Esophagus (tissue), 2 donors: ENCODE results near the gene PPP2R3A. TPM values are rescaled to one million over a fixed set of nuclear protein-coding genes. Genes with fewer than 3 reads are reported as not detected.
"Not testable (repeated sequence)": the region's sequence is repeated elsewhere in the genome, so short reads cannot be mapped to it uniquely, and the experiment has no call there.

Source experiments
- H3K27ac ChIP-seq, 2 donors: one replicate each; pipeline ENCODE4 v1.5.1; 2013; ENCODE audit warnings: low read depth in 2 of 2, mild to moderate bottlenecking in 2 of 2, inconsistent platforms in 1 of 2, low read length in 1 of 2, moderate library complexity in 1 of 2
- H3K27me3 ChIP-seq, 2 donors: one replicate each; pipeline ENCODE4 v1.6.1; 2013; ENCODE audit warnings: low read length in 2 of 2, control low read depth in 1 of 2, mild to moderate bottlenecking in 1 of 2; ENCODE audit not compliant: insufficient read depth in 2 of 2, control insufficient read depth in 1 of 2
- H3K36me3 ChIP-seq, 2 donors: one replicate each; pipeline ENCODE4 v1.6.1; 2013; ENCODE audit warnings: low read length in 1 of 2; ENCODE audit not compliant: control insufficient read depth in 2 of 2, insufficient read depth in 2 of 2
- H3K4me1 ChIP-seq, 2 donors: one replicate each; pipeline ENCODE4 v1.6.1; 2013; ENCODE audit warnings: low read length in 1 of 2; ENCODE audit not compliant: control insufficient read depth in 2 of 2, insufficient read depth in 2 of 2
- H3K4me3 ChIP-seq, 2 donors: one replicate each; pipeline ENCODE4 v1.5.1; 2013; ENCODE audit warnings: low read length in 2 of 2, mild to moderate bottlenecking in 2 of 2, low read depth in 1 of 2, moderate library complexity in 1 of 2
- H3K9me3 ChIP-seq, 2 donors: one replicate each; pipeline ENCODE4 v1.6.1; 2013; ENCODE audit warnings: mild to moderate bottlenecking in 2 of 2, low read depth in 1 of 2, low read length in 1 of 2, moderate library complexity in 1 of 2; ENCODE audit not compliant: control insufficient read depth in 2 of 2, insufficient read depth in 1 of 2
- WGBS, 2 donors: extraction: QIAGEN DNeasy Blood & Tissue Kit; methylation state at CpG; one replicate each; pipeline ENCODE4 v1.1.7; 2013; 5-methylcytosine and 5-hydroxymethylcytosine counted together
- polyA plus RNA-seq, 2 donors: library from polyadenylated mRNA; stranded (reverse); fragments of 200-250 nt; gene quantifications; one replicate each; pipeline ENCODE4 v1.2.3, GENCODE V29; 2013
- donor health status: healthy with polysubstance abuse.
- donor health status: Bipolar disorder and iron deficiency.

The PPP2R3A gene
- polyA plus RNA-seq, 2 donors, result 2.1 to 3.5 TPM

- H3K4me3 ChIP-seq, result no peak overlapping the region
- 92 to 98% methylated on average over 1 of the region's 1 CpG for WGBS, 2 donors
- no peaks in the 10 kb centered on the region for H3K27me3 ChIP-seq
- H3K4me1 ChIP-seq, result no peaks in the 10 kb centered on the region
- peaks cover 0 to 2% of the 10 kb centered on the region in 2 donors for H3K36me3 ChIP-seq
- H3K27ac ChIP-seq, result no peak overlapping the region
- no peaks in the 10 kb centered on the region for H3K9me3 ChIP-seq
Measured at GRCh38 chr3:136074546-136075170, 109.1 kb downstream of the PPP2R3A start.

- Histone ChIP-seq H3K9me3 (no peaks in the 10 kb centered on the region), H3K4me1 (no peaks in the 10 kb centered on the region), H3K4me3 (no peak overlapping the region), H3K27me3 (no peaks in the 10 kb centered on the region), H3K27ac (no peak overlapping the region), H3K36me3 (peaks cover 0 to 2% of the 10 kb centered on the region in 2 donors)
- 95 to 96% methylated on average over 1 of the region's 1 CpG for WGBS, 2 donors
Measured at GRCh38 chr3:136075218-136075808, 109.8 kb downstream of the PPP2R3A start.

- 61 to 62% methylated on average over 3 of the region's 3 CpGs for WGBS, 2 donors
- peaks cover 0 to 2% of the 10 kb centered on the region in 2 donors for H3K36me3 ChIP-seq
- no peak overlapping the region for H3K4me3 ChIP-seq
- H3K27me3 ChIP-seq, result no peaks in the 10 kb centered on the region
- H3K4me1 ChIP-seq, result no peaks in the 10 kb centered on the region
- H3K27ac ChIP-seq, result no peak overlapping the region
- no peaks in the 10 kb centered on the region for H3K9me3 ChIP-seq
Measured at GRCh38 chr3:136075811-136076210, 110.3 kb downstream of the PPP2R3A start.

GRCh38 chr3:136078421-136079364 lies 113.2 kb downstream of the PPP2R3A start:
- H3K27ac ChIP-seq, result no peak overlapping the region
- H3K27me3 ChIP-seq, result no peaks in the 10 kb centered on the region
- no peak overlapping the region for H3K4me3 ChIP-seq
- H3K4me1 ChIP-seq, result no peaks in the 10 kb centered on the region
- no peaks in the 10 kb centered on the region for H3K9me3 ChIP-seq
- no peaks in the 10 kb centered on the region for H3K36me3 ChIP-seq
- 73 to 77% methylated on average over 6 of the region's 6 CpGs for WGBS, 2 donors

- H3K27me3 ChIP-seq, H3K4me1 ChIP-seq, H3K9me3 ChIP-seq, H3K27ac ChIP-seq, H3K36me3 ChIP-seq, H3K4me3 ChIP-seq: not testable (repeated sequence)
- 94 to 96% methylated on average over 4 of the region's 4 CpGs for WGBS, 2 donors
Measured at GRCh38 chr3:136083641-136084382, 118.3 kb downstream of the PPP2R3A start.

GRCh38 chr3:136085067-136085466 lies 119.5 kb downstream of the PPP2R3A start:
- H3K36me3 ChIP-seq, H3K27ac ChIP-seq, H3K4me3 ChIP-seq, H3K27me3 ChIP-seq, H3K9me3 ChIP-seq, H3K4me1 ChIP-seq: not testable (repeated sequence)
- whole genome bisulfite sequencing, 2 donors, result 96 to 98% methylated on average over 3 of the region's 3 CpGs

GRCh38 chr3:136093771-136094170 lies 128.2 kb downstream of the PPP2R3A start:
- Histone ChIP-seq H3K27ac (no peak overlapping the region), H3K9me3 (no peaks in the 10 kb centered on the region), H3K27me3 (no peaks in the 10 kb centered on the region), H3K36me3 (peaks cover 0 to 3% of the 10 kb centered on the region in 2 donors), H3K4me1 (no peaks in the 10 kb centered on the region), H3K4me3 (no peak overlapping the region)
- 72 to 80% methylated on average over 4 of the region's 4 CpGs for WGBS, 2 donors

- no peaks in the 10 kb centered on the region for H3K9me3 ChIP-seq
- H3K4me1 ChIP-seq, result no peaks in the 10 kb centered on the region
- 86 to 89% methylated on average over 4 of the region's 4 CpGs for WGBS, 2 donors
- H3K4me3 ChIP-seq, result no peak overlapping the region
- peaks cover 3% of the 10 kb centered on the region in 2 donors for H3K36me3 ChIP-seq
- H3K27me3 ChIP-seq, result no peaks in the 10 kb centered on the region
- no peak overlapping the region for H3K27ac ChIP-seq
Measured at GRCh38 chr3:136105044-136105443, 139.5 kb downstream of the PPP2R3A start.

GRCh38 chr3:136106101-136106500 lies 140.6 kb downstream of the PPP2R3A start:
- Histone ChIP-seq H3K4me1 (no peaks in the 10 kb centered on the region), H3K27ac (no peak overlapping the region), H3K9me3 (no peaks in the 10 kb centered on the region), H3K36me3 (peaks cover 3% of the 10 kb centered on the region in 2 donors), H3K4me3 (no peak overlapping the region), H3K27me3 (no peaks in the 10 kb centered on the region)
- 89 to 91% methylated on average over 6 of the region's 6 CpGs for WGBS, 2 donors
